ENCODE results near the gene CABLES1. TPM values are rescaled to one million over a fixed set of nuclear protein-coding genes. Genes with fewer than 3 reads are reported as not detected.
A peak's percentile ranks its signal among the peaks of the same experiment; 100 is the strongest.

The CABLES1 gene
- total RNA-seq, 1 donor from 2014 or later: 30.3 TPM

DNA sequence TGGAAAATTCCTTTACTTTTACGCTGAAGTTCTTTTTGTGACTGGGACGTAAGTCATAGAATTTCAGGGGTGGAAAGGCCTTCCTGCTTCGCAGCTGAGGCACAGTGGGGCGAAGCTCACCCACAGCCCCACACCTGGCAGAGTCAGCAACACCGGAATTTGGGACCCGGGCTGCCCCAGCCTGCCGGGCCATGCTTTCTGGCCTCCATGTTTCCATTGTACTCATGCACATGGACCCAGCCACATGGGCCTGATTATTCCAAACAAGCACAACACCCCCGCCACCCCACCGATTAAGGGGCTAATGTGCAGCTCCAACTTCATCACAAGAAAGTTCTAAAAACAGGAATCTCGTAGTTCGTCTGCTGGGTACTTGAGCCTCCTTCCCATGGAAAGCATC, 82.5 kb downstream of the CABLES1 start:
- no peak for DNase-seq (ENCODE audit: low read depth in 2 of 2)

- no peak for DNase-seq (ENCODE audit: low read depth in 2 of 2)
These were observed 85.1 kb downstream of the CABLES1 start for GRCh38 chr18:23220355-23220754.

GRCh38 chr18:23223641-23224040, 88.4 kb downstream of the CABLES1 start:
- no peak for DNase-seq (ENCODE audit: low read depth in 2 of 2)

- DNase-seq (ENCODE audit: low read depth in 2 of 2): peak in 1 of 2 donors; percentile 43
These were observed 90.2 kb downstream of the CABLES1 start for GRCh38 chr18:23225503-23225902.

GRCh38 chr18:23226391-23226790, 91.1 kb downstream of the CABLES1 start:
- DNase-seq (ENCODE audit: low read depth in 2 of 2): peak in 1 of 2 donors; percentile 69

GRCh38 chr18:23226930-23227725, 91.8 kb downstream of the CABLES1 start:
- DNase-seq (ENCODE audit: low read depth in 2 of 2): peak; percentile 87 to 95

DNA sequence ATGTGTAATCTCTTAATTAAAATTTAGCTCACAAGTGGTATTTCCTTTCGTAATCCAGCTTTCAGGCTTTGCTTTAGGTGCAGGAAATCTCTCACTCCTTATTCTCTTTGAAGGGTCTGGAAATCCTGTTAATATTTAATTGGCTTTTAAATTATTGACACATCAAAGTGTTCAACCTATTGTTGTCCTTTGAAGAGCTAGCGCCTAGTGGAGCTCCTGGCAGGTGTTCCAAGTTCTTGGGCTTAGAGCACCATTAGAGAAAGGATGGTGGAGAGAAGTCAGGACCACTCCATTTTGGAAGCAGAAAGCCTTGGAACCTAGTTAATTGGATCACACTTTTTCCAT, 92.4 kb downstream of the CABLES1 start:
- DNase-seq (ENCODE audit: low read depth in 2 of 2): peak in 1 of 2 donors; percentile 10

GRCh38 chr18:23228102-23229061, 93.1 kb downstream of the CABLES1 start:
- peak in 1 of 2 donors; percentile 48 for DNase-seq (ENCODE audit: low read depth in 2 of 2)

DNA sequence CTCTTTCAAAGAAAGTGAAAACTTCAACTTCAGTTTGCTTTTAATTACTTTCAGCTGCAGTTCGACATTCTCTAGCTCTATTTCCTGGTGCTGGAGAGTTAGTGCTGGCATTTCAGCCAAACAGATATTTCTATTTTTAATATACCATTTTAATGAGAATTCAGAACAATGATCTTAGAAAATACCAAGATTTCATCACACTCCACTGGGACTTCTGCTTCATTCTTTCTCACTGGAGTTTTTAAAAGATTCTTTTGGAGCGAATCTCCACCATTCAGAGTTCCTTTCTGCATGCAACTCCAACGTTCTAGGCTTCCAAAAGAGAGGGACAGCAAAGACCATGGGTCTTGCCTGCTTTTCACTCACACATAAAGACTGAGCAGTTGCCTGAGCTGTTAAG, 94.2 kb downstream of the CABLES1 start:
- DNase-seq (ENCODE audit: low read depth in 2 of 2): no peak

- no peak for DNase-seq (ENCODE audit: low read depth in 2 of 2)
These were observed 95.4 kb downstream of the CABLES1 start for GRCh38 chr18:23230686-23231085.

DNA sequence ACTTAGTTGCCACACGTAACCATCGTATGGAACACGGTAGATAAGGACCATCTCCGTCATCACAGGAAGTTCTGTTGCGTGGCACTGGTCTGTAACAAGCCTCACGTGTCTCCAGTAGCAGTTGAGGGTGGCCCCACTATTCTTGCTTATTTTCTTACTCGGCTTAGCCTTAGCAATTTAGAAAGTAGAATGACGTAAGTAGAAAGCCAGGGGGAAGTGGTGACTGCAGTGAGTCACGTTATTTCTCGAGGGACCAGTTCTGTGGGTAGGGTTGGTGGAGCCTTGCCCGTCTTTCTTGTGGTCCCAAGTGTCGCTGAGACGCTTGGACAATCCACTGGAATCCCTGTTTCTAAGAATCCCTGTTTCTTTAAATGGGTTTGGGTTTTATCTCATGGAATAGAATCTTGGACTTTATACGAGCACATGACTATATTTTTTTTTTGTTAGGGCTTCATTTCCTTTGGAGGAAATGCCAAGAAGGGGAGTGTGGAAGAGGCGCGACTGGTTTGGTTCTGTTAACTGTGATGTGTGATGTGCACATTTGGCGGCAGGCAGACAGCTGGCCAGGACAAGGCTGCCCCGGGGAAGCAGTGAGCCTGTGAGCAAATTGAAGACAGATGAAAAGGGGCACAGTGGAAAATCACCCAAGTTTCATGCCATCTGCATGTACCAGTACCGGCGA, 96.2 kb downstream of the CABLES1 start:
- DNase-seq (ENCODE audit: low read depth in 2 of 2): peak in 1 of 2 donors; percentile 93

GRCh38 chr18:23232331-23232730, 97.0 kb downstream of the CABLES1 start:
- DNase-seq (ENCODE audit: low read depth in 2 of 2): no peak

- no peak for DNase-seq (ENCODE audit: low read depth in 2 of 2)
These were observed 99.3 kb downstream of the CABLES1 start for GRCh38 chr18:23234619-23235018.

- DNase-seq (ENCODE audit: low read depth in 2 of 2): no peak
These were observed 100.1 kb downstream of the CABLES1 start for GRCh38 chr18:23235336-23235735.

- DNase-seq (ENCODE audit: low read depth in 2 of 2): no peak
These were observed 100.6 kb downstream of the CABLES1 start for GRCh38 chr18:23235860-23236259.

DNA sequence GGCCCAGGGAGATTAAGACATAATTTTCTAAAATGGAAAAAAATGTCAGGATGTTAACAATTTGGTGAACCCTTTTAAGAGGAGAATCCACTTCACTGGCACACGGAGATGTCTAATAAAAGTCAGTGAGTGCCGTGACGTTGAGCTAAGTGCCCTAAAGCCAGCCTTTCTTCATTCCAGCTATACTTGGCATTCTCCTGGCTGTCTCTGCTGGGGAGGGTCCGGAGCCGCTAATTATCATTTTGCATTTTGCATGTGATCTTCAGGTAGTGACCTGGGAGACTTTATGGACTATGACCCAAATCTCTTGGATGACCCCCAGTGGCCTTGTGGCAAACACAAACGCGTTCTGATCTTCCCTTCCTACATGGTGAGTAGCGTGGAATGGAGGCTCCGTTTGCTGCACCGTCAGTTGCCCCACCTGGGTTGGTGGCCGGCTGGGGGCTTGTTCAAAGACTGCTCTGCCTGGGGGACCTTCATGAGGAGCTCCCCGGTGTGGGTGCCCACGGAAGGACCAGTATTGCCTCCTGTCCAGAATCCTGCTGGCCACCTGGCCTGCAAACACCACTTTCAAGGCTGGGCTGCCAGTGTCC, 101.7 kb downstream of the CABLES1 start:
- DNase-seq (ENCODE audit: low read depth in 2 of 2): no peak

- peak; percentile 77 to 78 for DNase-seq (ENCODE audit: low read depth in 2 of 2)
These were observed 102.4 kb downstream of the CABLES1 start for GRCh38 chr18:23237524-23238151.

DNA sequence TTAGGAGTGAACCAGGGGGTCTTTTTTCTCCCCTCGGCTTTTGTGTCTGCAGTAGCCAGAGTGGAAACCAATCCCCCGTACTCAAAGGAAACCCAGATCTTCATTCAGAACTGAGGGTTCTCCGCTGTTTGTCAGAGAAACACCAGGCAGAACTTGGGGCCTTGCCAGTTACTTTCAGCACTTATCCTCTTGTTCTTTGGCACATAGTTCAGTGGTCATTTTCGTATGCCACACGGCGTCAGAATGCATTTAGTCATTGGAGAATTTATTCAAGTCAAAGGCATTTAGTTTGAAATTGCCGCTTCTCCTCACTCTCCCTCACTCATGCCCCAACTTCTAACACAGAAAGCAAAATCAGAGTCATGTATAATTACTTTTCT, 102.9 kb downstream of the CABLES1 start:
- DNase-seq (ENCODE audit: low read depth in 2 of 2): peak; percentile 46 to 79

DNA sequence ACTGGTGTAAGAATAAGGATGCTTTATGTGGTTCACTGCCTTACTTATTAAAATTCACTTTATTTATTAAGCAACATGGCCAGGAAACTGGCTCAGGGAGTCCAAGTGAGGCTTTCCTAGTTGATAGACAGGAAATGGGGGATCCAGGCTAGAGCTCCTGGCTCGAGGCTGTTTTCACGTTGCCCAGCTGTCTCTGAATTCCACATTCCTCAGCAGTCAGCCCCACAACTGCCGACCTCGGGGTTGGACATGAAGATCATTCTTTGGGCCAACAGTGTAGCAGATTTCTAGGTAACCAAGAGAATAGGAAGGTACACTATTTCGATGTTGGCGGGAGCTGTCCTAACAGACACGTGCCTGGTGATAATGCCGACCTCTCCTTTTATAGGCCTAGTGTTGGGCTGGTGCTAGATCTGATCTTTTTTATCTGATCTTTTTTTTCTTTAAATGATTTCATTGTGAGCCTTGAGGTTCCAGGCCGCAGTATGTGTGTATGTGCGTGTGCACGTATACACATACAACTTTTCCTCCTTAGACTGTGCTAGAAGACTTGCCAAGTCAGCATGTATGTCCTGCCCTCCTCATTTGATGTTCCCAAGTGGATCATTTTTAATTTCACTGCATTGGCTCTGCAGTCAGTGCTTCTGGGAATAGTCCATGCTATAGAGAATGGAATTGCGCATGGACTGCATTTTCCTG, 103.5 kb downstream of the CABLES1 start:
- DNase-seq (ENCODE audit: low read depth in 2 of 2): peak; percentile 52 to 68

GRCh38 chr18:23239350-23239692, 104.0 kb downstream of the CABLES1 start:
- DNase-seq (ENCODE audit: low read depth in 2 of 2): no peak
